Karpas-422 (cell line): ENCODE measurements around the gene GRK5. TPM values are rescaled to one million over a fixed set of nuclear protein-coding genes. Genes with fewer than 3 reads are reported as not detected.
A peak's percentile ranks its signal among the peaks of the same experiment; 100 is the strongest.

Experiments used
- DNase-seq: peaks from one replicate; pipeline ENCODE4 v3.0.0-alpha.2; 2015
- H2AFZ ChIP-seq: fragments of 200-600 bp; sonication (generic); 2 replicates; pipeline ENCODE4 v1.6.1; 2014; ENCODE audit warnings: antibody characterized with exemption, low read length, mixed read lengths
- H3K27ac ChIP-seq: fragments of 200-600 bp; sonication (generic); 2 replicates; pipeline ENCODE4 v1.5.1; 2014; ENCODE audit warnings: mild to moderate bottlenecking, low read length, moderate library complexity
- H3K27me3 ChIP-seq: fragments of 200-600 bp; sonication (generic); 2 replicates; pipeline ENCODE4 v1.6.1; 2014; ENCODE audit warnings: low read length, mixed read lengths
- H3K36me3 ChIP-seq: fragments of 200-600 bp; sonication (generic); 2 replicates; pipeline ENCODE4 v1.6.1; 2014; ENCODE audit warnings: low read length, mixed read lengths; ENCODE audit not compliant: insufficient read depth
- H3K4me1 ChIP-seq: fragments of 200-600 bp; sonication (generic); 2 replicates; pipeline ENCODE4 v1.6.1; 2014; ENCODE audit warnings: mild to moderate bottlenecking, low read length, mixed read lengths
- H3K4me2 ChIP-seq: fragments of 200-600 bp; sonication (generic); 2 replicates; pipeline ENCODE4 v1.6.1; 2014; ENCODE audit warnings: low read length, low read depth, mild to moderate bottlenecking; ENCODE audit not compliant: poor library complexity, severe bottlenecking
- H3K4me3 ChIP-seq: fragments of 200-600 bp; sonication (generic); 2 replicates; pipeline ENCODE4 v1.5.1; 2014; ENCODE audit warnings: mild to moderate bottlenecking, antibody characterized with exemption, low read length, mixed read lengths
- H3K79me2 ChIP-seq: fragments of 200-600 bp; sonication (generic); 2 replicates; pipeline ENCODE4 v1.6.1; 2014; ENCODE audit warnings: mild to moderate bottlenecking, low read length, mixed read lengths
- H3K9ac ChIP-seq: fragments of 200-600 bp; sonication (generic); 2 replicates; pipeline ENCODE4 v1.6.0; 2014; ENCODE audit warnings: low read length
- H3K9me2 ChIP-seq: fragments of 200-600 bp; sonication (generic), shearing (Covaris generic); replicated peaks from 2 replicates; pipeline ENCODE4 v1.6.0; 2014; ENCODE audit warnings: mild to moderate bottlenecking, low read length, moderate library complexity; ENCODE audit not compliant: insufficient read depth
- H3K9me3 ChIP-seq: fragments of 300-700, 200-600 bp; sonication (generic); 2 replicates; pipeline ENCODE4 v1.6.1; 2014; ENCODE audit warnings: low read length, mixed read lengths
- H4K20me1 ChIP-seq: fragments of 200-600 bp; sonication (generic); 2 replicates; pipeline ENCODE4 v1.6.1; 2014; ENCODE audit warnings: mild to moderate bottlenecking, antibody characterized with exemption, low read length, low read depth; ENCODE audit not compliant: insufficient read depth
- total RNA-seq: library from RNA; depleted of rRNA; stranded (reverse); fragments of >200 nt; shearing (Covaris generic); gene quantifications from 2 replicates; pipeline ENCODE4 v1.2.3, GENCODE V29; 2014; ENCODE audit warnings: low replicate concordance

GRK5 gene
- total RNA-seq, 1 experiment from 2014 or later, result 4.5 TPM

DNA sequence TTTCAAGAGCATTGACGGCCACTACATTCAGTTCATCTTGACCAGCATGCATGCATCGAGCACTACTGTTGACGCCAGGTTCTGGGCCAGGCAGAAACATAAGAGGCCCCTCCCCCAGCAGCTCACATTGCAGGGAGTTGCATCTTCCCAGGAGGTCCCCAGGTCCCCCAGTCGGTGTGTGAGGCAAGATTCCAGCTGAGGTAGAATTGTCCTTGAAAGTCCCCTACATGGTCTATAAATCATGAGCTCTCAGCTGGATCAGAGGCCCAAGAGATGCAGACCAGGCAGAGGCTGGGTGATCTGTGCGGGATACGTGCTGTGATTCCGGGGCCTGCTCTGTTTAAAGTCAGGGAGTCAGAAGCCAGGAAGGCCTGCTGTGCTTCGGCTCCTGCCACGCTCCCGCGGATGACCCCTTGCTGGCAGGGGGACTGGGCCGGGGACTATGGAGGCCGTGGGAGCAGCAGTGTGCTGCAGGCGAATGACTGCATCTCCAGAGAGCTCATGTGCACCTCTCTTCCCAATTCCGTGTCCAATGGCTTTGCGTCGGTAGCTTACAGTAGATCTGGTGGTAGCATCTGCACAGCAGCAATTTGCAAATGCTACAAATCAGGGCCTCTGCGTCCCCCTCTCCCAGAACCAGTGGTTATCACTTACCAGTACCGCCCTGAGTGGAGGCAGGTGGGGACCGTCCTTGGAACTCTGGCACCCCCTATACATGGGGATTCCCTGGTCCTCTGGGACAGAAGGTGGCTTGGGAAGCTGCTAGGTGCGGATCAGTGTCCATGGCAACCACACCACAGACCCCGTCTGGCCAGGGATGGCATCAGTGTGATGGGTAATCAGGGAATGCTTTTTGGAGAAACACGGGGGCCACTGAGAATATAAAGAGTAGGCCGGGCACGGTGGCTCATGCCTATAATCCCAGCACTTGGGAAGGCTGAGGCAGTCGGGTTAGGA is 241.5 kb downstream of the GRK5 start:
- no peak overlapping the region for H3K27ac ChIP-seq
- no peak overlapping the region for H3K4me3 ChIP-seq
- no peaks in the 10 kb centered on the region for H3K79me2 ChIP-seq
- peaks cover 24% of the 10 kb centered on the region for H3K4me1 ChIP-seq
- H2AFZ ChIP-seq, result no peak overlapping the region
- no peak for DNase-seq
- no peaks in the 10 kb centered on the region for H3K36me3 ChIP-seq
- no peaks in the 10 kb centered on the region for H4K20me1 ChIP-seq
- no peaks in the 10 kb centered on the region for H3K9me3 ChIP-seq
- no peaks in the 10 kb centered on the region for H3K27me3 ChIP-seq
- H3K4me2 ChIP-seq, result no peak overlapping the region
- no peaks in the 10 kb centered on the region for H3K9me2 ChIP-seq
- H3K9ac ChIP-seq, result no peak overlapping the region

DNA sequence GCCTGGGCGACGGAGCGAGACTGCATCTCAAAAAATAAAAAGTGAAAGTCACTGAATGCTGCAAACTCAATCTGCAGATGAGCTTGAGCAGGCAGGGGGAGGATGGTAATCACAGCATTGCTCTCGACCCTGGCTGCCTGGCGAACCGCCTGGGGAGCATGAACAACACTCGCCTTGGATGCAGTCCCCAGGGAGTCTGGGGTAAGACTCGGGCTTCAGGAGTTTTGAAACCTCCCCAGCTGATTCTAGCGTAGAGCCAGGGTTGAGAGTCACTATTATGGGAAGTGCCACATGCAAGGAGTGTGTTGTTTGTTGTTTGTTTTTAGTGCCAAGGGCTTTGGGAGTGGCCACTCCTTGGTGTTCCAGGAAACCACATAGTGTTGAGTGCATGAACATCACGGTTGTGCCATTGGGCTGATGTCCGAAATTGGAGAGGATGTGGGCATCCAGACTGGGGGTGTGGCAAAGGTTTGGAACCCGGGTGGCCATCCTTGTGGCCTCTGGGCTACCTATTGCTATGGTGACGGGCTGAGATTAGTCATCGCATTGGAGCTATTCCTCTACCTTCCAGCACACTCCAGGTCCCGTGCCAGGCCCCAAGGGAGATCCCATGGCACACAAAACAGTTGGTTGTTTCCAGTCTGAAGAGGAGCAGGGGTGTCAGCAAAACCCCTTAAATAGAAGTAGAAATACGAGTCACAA is 242.5 kb downstream of the GRK5 start:
- no peaks in the 10 kb centered on the region for H3K9me2 ChIP-seq
- H3K27ac ChIP-seq, result no peak overlapping the region
- H3K9me3 ChIP-seq, result no peaks in the 10 kb centered on the region
- DNase-seq, result peak; percentile 52
- H3K4me2 ChIP-seq, result no peak overlapping the region
- peaks cover 29% of the 10 kb centered on the region for H3K4me1 ChIP-seq
- no peaks in the 10 kb centered on the region for H3K36me3 ChIP-seq
- H2AFZ ChIP-seq, result no peak overlapping the region
- no peak overlapping the region for H3K9ac ChIP-seq
- no peaks in the 10 kb centered on the region for H3K79me2 ChIP-seq
- H4K20me1 ChIP-seq, result no peaks in the 10 kb centered on the region
- H3K4me3 ChIP-seq, result no peak overlapping the region
- H3K27me3 ChIP-seq, result no peaks in the 10 kb centered on the region

DNA sequence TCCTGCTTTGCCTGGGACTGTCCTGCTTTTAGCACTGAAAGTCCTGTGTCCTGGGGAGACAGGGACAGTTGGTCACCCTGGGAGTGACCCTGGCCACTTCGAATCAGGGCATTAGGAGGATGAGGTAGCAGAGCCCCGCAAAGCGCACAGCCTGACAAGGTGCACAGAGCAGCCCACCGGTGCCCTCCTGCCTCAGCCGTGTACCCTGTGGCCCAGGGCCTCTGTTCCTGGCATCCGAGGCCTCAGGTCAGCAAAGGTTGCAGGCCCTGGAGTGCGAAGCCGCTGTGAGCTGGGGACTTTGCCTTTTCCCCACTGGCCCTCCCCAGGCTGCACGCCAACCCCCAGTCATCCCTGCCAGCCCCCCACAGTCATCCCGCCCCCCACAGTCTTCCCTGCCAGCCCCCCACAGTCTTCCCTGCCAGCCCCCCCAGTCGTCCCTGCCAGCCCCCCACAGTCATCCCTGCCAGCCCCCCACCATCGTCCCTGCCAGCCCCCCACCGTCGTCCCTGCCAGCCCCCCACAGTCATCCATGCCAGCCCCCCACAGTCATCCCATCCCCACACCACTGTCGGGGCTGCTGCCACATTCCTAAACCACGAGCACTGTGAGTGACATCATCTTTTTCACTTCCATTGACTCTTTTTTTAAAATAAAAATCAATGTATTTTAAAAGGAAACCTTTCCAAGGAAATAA is 243.4 kb downstream of the GRK5 start:
- H3K27ac ChIP-seq, result no peak overlapping the region
- H3K9me2 ChIP-seq, result no peaks in the 10 kb centered on the region
- no peak overlapping the region for H3K4me2 ChIP-seq
- H3K9ac ChIP-seq, result no peak overlapping the region
- no peak overlapping the region for H3K4me3 ChIP-seq
- H3K79me2 ChIP-seq, result no peaks in the 10 kb centered on the region
- H2AFZ ChIP-seq, result no peak overlapping the region
- no peaks in the 10 kb centered on the region for H3K9me3 ChIP-seq
- no peaks in the 10 kb centered on the region for H4K20me1 ChIP-seq
- no peak for DNase-seq
- no peaks in the 10 kb centered on the region for H3K36me3 ChIP-seq
- H3K4me1 ChIP-seq, result peaks cover 33% of the 10 kb centered on the region
- H3K27me3 ChIP-seq, result no peaks in the 10 kb centered on the region

DNA sequence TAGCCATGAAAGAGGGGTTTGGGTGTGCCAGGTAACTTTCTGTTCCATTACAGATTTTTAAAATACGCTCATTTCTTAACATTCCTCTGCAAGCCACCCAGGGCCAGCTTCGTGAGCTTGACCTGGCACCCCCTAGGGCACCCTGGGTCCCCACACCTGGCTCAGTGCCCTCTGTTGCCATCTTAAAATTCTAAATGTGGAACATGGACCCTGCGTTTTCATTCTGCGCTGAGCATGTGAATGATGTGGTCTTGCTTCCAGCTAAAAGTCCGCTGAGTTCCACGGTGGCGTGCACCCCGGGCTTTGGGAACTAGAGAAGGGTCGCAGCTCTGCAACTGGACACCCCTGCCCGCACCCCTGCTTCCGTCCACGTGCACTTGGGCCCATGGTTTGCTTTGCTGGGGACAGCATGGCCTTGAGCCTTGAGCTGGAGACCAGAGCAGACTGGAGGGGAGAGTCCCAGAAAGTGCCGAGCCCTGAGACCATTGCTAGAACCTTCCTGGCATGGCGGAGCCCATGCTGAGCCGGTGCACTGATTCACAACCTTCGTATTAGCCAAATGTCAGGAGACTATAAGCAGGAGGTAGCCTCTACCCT is 244.0 kb downstream of the GRK5 start:
- no peaks in the 10 kb centered on the region for H3K27me3 ChIP-seq
- no peaks in the 10 kb centered on the region for H3K9me3 ChIP-seq
- H3K4me2 ChIP-seq, result no peak overlapping the region
- peaks cover 37% of the 10 kb centered on the region for H3K4me1 ChIP-seq
- no peaks in the 10 kb centered on the region for H4K20me1 ChIP-seq
- H3K27ac ChIP-seq, result no peak overlapping the region
- H3K9me2 ChIP-seq, result no peaks in the 10 kb centered on the region
- H3K9ac ChIP-seq, result no peak overlapping the region
- H3K79me2 ChIP-seq, result no peaks in the 10 kb centered on the region
- no peaks in the 10 kb centered on the region for H3K36me3 ChIP-seq
- DNase-seq, result no peak
- H2AFZ ChIP-seq, result no peak overlapping the region
- no peak overlapping the region for H3K4me3 ChIP-seq

DNA sequence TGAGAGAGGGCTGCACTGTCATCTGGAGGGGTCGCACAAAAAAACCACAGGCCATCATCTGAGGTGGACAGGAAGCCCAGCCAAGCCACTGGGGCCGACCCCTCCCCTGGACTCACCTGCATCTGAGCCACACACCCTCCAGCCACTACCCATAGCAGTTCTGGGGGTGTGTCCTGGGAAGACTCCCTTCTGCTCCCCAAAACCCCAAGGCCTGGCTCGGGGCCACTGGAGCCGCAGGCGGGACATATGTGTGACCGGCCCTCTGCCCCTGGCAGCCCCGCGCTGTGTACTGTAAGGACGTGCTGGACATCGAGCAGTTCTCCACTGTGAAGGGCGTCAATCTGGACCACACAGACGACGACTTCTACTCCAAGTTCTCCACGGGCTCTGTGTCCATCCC is 245.0 kb downstream of the GRK5 start:
- Histone ChIP-seq H2AFZ (no peak overlapping the region), H3K9me2 (no peaks in the 10 kb centered on the region), H3K9me3 (no peaks in the 10 kb centered on the region), H3K27ac (no peak overlapping the region), H3K9ac (no peak overlapping the region), H3K27me3 (no peaks in the 10 kb centered on the region), H3K4me2 (no peak overlapping the region), H3K4me3 (no peak overlapping the region), H3K4me1 (peaks cover 47% of the 10 kb centered on the region), H3K36me3 (no peaks in the 10 kb centered on the region), H4K20me1 (no peaks in the 10 kb centered on the region), H3K79me2 (no peaks in the 10 kb centered on the region)
- DNase-seq, result no peak

DNA sequence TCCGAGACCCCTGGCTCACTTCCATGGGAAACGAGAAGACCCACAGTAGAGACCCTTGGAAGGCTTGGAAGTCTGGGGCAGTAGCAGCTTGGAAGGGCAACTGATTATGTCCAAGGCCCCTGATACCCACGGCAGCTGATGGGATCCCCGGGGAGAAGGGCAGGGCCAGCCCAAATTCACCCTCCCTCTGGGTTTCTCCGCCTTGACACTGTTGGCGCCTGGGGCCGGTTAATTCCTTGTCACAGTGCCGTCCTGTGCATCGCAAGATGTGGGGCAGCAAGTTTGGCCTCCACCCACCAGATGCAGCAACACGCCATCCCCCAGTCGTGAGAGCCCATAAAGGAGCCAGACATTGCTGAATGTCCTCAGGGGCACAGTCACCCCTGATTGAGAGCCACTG is 245.9 kb downstream of the GRK5 start:
- Histone ChIP-seq H2AFZ (no peak overlapping the region), H4K20me1 (no peaks in the 10 kb centered on the region), H3K9ac (no peak overlapping the region), H3K4me3 (no peak overlapping the region), H3K79me2 (no peaks in the 10 kb centered on the region), H3K9me3 (no peaks in the 10 kb centered on the region), H3K36me3 (no peaks in the 10 kb centered on the region), H3K4me2 (no peak overlapping the region), H3K4me1 (peaks cover 48% of the 10 kb centered on the region), H3K9me2 (no peaks in the 10 kb centered on the region), H3K27ac (no peak overlapping the region), H3K27me3 (no peaks in the 10 kb centered on the region)
- no peak for DNase-seq

DNA sequence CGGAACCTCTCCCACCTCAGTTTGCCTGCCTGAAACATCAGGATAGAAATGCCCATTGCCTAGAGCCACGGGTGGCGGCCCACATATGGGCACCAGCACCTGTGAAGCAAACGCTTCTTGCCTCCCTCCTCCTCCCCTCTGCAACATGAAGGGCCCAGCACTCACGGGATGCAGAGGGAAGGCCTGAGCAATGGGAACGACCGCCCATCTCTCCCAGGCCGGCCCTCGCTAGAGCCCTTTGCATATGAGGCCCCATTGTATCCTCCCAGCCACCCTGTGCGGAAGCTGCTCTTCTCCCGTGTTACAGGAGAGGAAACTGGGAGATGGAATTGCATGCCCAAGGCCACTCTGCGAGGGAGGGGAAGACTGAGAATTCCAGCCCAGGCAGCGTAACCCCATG is 246.9 kb downstream of the GRK5 start:
- Histone ChIP-seq H3K9me2 (no peaks in the 10 kb centered on the region), H3K9ac (no peak overlapping the region), H4K20me1 (no peaks in the 10 kb centered on the region), H3K4me1 (peaks cover 45% of the 10 kb centered on the region), H3K27me3 (no peaks in the 10 kb centered on the region), H3K9me3 (no peaks in the 10 kb centered on the region), H3K36me3 (no peaks in the 10 kb centered on the region), H3K79me2 (no peaks in the 10 kb centered on the region), H2AFZ (no peak overlapping the region), H3K27ac (no peak overlapping the region), H3K4me2 (no peak overlapping the region), H3K4me3 (no peak overlapping the region)
- no peak for DNase-seq

DNA sequence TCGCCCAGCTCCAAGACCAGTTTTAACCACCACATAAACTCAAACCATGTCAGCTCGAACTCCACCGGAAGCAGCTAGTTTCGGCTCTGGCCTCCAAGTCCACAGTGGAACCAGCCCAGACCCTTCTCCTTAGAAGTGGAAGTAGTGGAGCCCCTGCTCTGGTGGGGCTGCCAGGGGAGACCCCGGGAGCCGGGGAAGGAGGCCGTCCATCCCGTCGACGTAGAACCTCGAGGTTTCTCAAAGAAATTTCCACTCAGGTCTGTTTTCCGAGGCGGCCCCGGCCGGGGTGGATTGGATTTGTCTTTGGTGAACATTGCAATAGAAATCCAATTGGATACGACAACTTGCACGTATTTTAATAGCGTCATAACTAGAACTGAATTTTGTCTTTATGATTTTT is 247.6 kb downstream of the GRK5 start:
- H3K4me3 ChIP-seq, result peak overlapping the region; percentile 42; the same call in 1 of the 2 replicates
- H3K9me3 ChIP-seq, result no peaks in the 10 kb centered on the region
- no peaks in the 10 kb centered on the region for H3K36me3 ChIP-seq
- H4K20me1 ChIP-seq, result no peaks in the 10 kb centered on the region
- H3K4me1 ChIP-seq, result peaks cover 38% of the 10 kb centered on the region
- peak overlapping the region; percentile 67 for H3K4me2 ChIP-seq
- no peak overlapping the region for H3K9ac ChIP-seq
- H3K9me2 ChIP-seq, result no peaks in the 10 kb centered on the region
- H2AFZ ChIP-seq, result no peak overlapping the region
- no peak for DNase-seq
- no peak overlapping the region for H3K27ac ChIP-seq
- no peaks in the 10 kb centered on the region for H3K27me3 ChIP-seq
- no peaks in the 10 kb centered on the region for H3K79me2 ChIP-seq
